GM12864 (cell line): ENCODE data around the gene BAIAP2.

Source experiments
- DNase-seq: peaks from one replicate; pipeline ENCODE4 v3.0.0-alpha.2; 2011; ENCODE audit warnings: low read depth
- H3K4me3 ChIP-seq: 2 replicates; pipeline ENCODE4 v1.5.1; 2011; ENCODE audit warnings: mild to moderate bottlenecking, low read depth, low read length, control low read depth
- CTCF ChIP-seq: IDR thresholded peaks from 2 replicates; pipeline ENCODE4 v1.5.1; 2011; ENCODE audit warnings: low read depth, mild to moderate bottlenecking, moderate library complexity, low read length, control low read depth, inconsistent platforms; ENCODE audit errors: missing control alignments

The BAIAP2 gene

GRCh38 chr17:81030741-81031565, 4.0 kb upstream of the BAIAP2 start:
- DNase-seq: no peak
- H3K4me3 ChIP-seq: no peak overlapping the region
- no peak for TF ChIP-seq CTCF

GRCh38 chr17:81031566-81032550, 3.1 kb upstream of the BAIAP2 start:
- H3K4me3 ChIP-seq: no peak overlapping the region
- TF ChIP-seq CTCF: no peak
- no peak for DNase-seq

GRCh38 chr17:81032641-81033480, 2.1 kb upstream of the BAIAP2 start:
- H3K4me3 ChIP-seq: no peak overlapping the region
- DNase-seq: no peak
- no peak for TF ChIP-seq CTCF

GRCh38 chr17:81033535-81034167, 1.3 kb upstream of the BAIAP2 start:
- DNase-seq: no peak
- H3K4me3 ChIP-seq: no peak overlapping the region
- TF ChIP-seq CTCF: no peak

GRCh38 chr17:81034168-81034777, 678 bp upstream of the BAIAP2 start:
- peak overlapping the region; percentile 11; the same call in 1 of the 2 replicates for H3K4me3 ChIP-seq
- no peak for TF ChIP-seq CTCF
- no peak for DNase-seq
